Naive thymus-derived CD8-positive, alpha-beta T cell (primary cell): Measurements from ENCODE around the gene SUSD3. TPM values are rescaled to one million over a fixed set of nuclear protein-coding genes. Genes with fewer than 3 reads are reported as not detected.
A peak's percentile ranks its signal among the peaks of the same experiment; 100 is the strongest.

Experiments
- ATAC-seq, 2 donors: fragments of 150-1000 bp; cut with Tn5 transposase in 1 of 2; sonication (Bioruptor Pico), chemical (Tn5 transposase) in 1 of 2; 1 replicate in 1 of 2; 2 replicates in 1 of 2; pipeline ENCODE4 v1.10.0; 2021; ENCODE audit warnings: mild to moderate bottlenecking in 2 of 2, moderate library complexity in 2 of 2
- POLR2A ChIA-PET: fragments of 350-600 bp; sonication (Branson Sonifier 250); formaldehyde crosslinking; loops from one replicate; lab custom pipeline; 2021; ENCODE audit warnings: antibody characterized with exemption; lab: Charles Lee
- DNase-seq, 10 donors: peaks; one replicate each; pipeline versions ENCODE4 v3.0.0 to v3.0.0-alpha.2; 2020 to 2022
- H3K27ac Mint-ChIP-seq, 10 donors: one replicate each; pipeline ENCODE4 v1.8.0; 2020 to 2022; ENCODE audit warnings: mild to moderate bottlenecking in 10 of 10, mixed read lengths in 10 of 10, moderate library complexity in 4 of 10, inconsistent platforms in 1 of 10
- H3K27me3 Mint-ChIP-seq, 5 donors: one replicate each; pipeline ENCODE4 v1.8.0; 2021 to 2022; ENCODE audit warnings: mixed read lengths in 5 of 5
- H3K36me3 Mint-ChIP-seq, 3 donors: one replicate each; pipeline ENCODE4 v1.8.0; 2020 to 2022; ENCODE audit warnings: mixed read lengths in 3 of 3, mild to moderate bottlenecking in 2 of 3, inconsistent platforms in 1 of 3
- H3K4me1 Mint-ChIP-seq, 4 donors: one replicate each; pipeline ENCODE4 v1.8.0; 2021 to 2022; ENCODE audit warnings: mixed read lengths in 4 of 4
- H3K4me3 Mint-ChIP-seq, 10 donors: one replicate each; pipeline ENCODE4 v1.8.0; 2020 to 2022; ENCODE audit warnings: mild to moderate bottlenecking in 10 of 10, mixed read lengths in 10 of 10, moderate library complexity in 6 of 10, inconsistent platforms in 1 of 10
- H3K9me3 Mint-ChIP-seq, 9 donors: one replicate each; pipeline ENCODE4 v1.8.0; 2020 to 2022; ENCODE audit warnings: mixed read lengths in 9 of 9, mild to moderate bottlenecking in 3 of 9, inconsistent platforms in 1 of 9, moderate library complexity in 1 of 9
- polyA plus RNA-seq, 3 donors: library from polyadenylated mRNA; unstranded; fragments of 300-500 nt; fragmentation: Illumina TruSeq; gene quantifications; one replicate each; pipeline ENCODE4 v1.2.3, GENCODE V29; 2021
- total RNA-seq, 8 experiments: library from RNA in 2 of 8; stranded (reverse) in 2 of 8; gene quantifications; one replicate each; pipeline ENCODE4 v1.2.3 and lab custom pipeline; 2021 to 2026

The SUSD3 gene
- total and polyA plus RNA-seq, 5 experiments from 2014 or later = 62.1 to 208 (median 86.7) TPM

- no peaks in the 10 kb centered on the region for H3K9me3 Mint-ChIP-seq
- H3K36me3 Mint-ChIP-seq = peaks cover 0 to 85% (median 17%) of the 10 kb centered on the region in 3 donors
- peak overlapping the region; percentile 75 to 100 (median 98) for H3K27ac Mint-ChIP-seq
- peak overlapping the region in 7 of 10 donors; percentile 7 to 45 (median 22) for H3K4me3 Mint-ChIP-seq
- peak; percentile 72 to 89 for ATAC-seq
- peaks cover 21 to 75% (median 51%) of the 10 kb centered on the region in 4 donors for H3K4me1 Mint-ChIP-seq
- POLR2A ChIA-PET = interaction anchor here (0.8 to 15.4 kb wide), 10 partner anchors 8 to 98 kb away, joined by 3 to 608 read pairs (median 7); partner anchors contain the start of gene SUSD3
- H3K27me3 Mint-ChIP-seq = no peaks in the 10 kb centered on the region
- peak in 9 of 10 donors; percentile 37 to 79 (median 67) for DNase-seq
Observed at GRCh38 chr9:93020771-93021670, 37.5 kb upstream of the SUSD3 start.

GRCh38 chr9:93022066-93022465, 36.4 kb upstream of the SUSD3 start:
- Mint-ChIP-seq H3K27me3 (no peaks in the 10 kb centered on the region), H3K9me3 (no peaks in the 10 kb centered on the region), H3K27ac (peak overlapping the region; percentile 96 to 100 (median 98)), H3K36me3 (peaks cover 0 to 82% (median 17%) of the 10 kb centered on the region in 3 donors), H3K4me3 (peak overlapping the region in 1 of 10 donors; percentile 26), H3K4me1 (peaks cover 24 to 85% (median 61%) of the 10 kb centered on the region in 4 donors)
- DNase-seq (no peak), ATAC-seq (no peak)
- POLR2A ChIA-PET = interaction anchor here (0.6 to 15.4 kb wide), 6 partner anchors 8 to 56 kb away, joined by 3 to 608 read pairs (median 36); partner anchors contain the start of gene SUSD3

GRCh38 chr9:93022721-93023520, 35.6 kb upstream of the SUSD3 start:
- no peak for DNase-seq
- POLR2A ChIA-PET = interaction anchor here (0.5 to 15.4 kb wide), 10 partner anchors 7 to 82 kb away, joined by 3 to 608 read pairs (median 6); partner anchors contain the start of gene SUSD3
- peak overlapping the region in 4 of 10 donors; percentile 2 to 54 (median 34) for H3K4me3 Mint-ChIP-seq
- H3K4me1 Mint-ChIP-seq = peaks cover 28 to 88% (median 69%) of the 10 kb centered on the region in 4 donors
- ATAC-seq = no peak
- peak overlapping the region; percentile 94 to 100 (median 98) for H3K27ac Mint-ChIP-seq
- peaks cover 0 to 74% (median 17%) of the 10 kb centered on the region in 3 donors for H3K36me3 Mint-ChIP-seq
- no peaks in the 10 kb centered on the region for H3K27me3 Mint-ChIP-seq
- no peaks in the 10 kb centered on the region for H3K9me3 Mint-ChIP-seq

- peaks cover 0 to 73% (median 17%) of the 10 kb centered on the region in 3 donors for H3K36me3 Mint-ChIP-seq
- no peak for DNase-seq
- no peaks in the 10 kb centered on the region for H3K9me3 Mint-ChIP-seq
- peak overlapping the region in 2 of 10 donors; percentile 47 to 56 for H3K4me3 Mint-ChIP-seq
- no peaks in the 10 kb centered on the region for H3K27me3 Mint-ChIP-seq
- no peak for ATAC-seq
- POLR2A ChIA-PET = interaction anchor here (0.5 to 15.4 kb wide), 12 partner anchors 8 to 82 kb away, joined by 3 to 608 read pairs (median 6); partner anchors contain the start of genes CARD19 and SUSD3
- H3K27ac Mint-ChIP-seq = peak overlapping the region; percentile 94 to 100 (median 98)
- peaks cover 32 to 88% (median 74%) of the 10 kb centered on the region in 4 donors for H3K4me1 Mint-ChIP-seq
Observed at GRCh38 chr9:93023521-93023815, 35.0 kb upstream of the SUSD3 start.

GRCh38 chr9:93024646-93024910, 33.9 kb upstream of the SUSD3 start:
- DNase-seq (no peak), ATAC-seq (no peak)
- Mint-ChIP-seq H3K4me1 (peaks cover 31 to 89% (median 76%) of the 10 kb centered on the region in 4 donors), H3K27me3 (no peaks in the 10 kb centered on the region), H3K36me3 (peaks cover 0 to 68% (median 14%) of the 10 kb centered on the region in 3 donors), H3K4me3 (peak overlapping the region; percentile 15 to 78 (median 66)), H3K9me3 (no peaks in the 10 kb centered on the region), H3K27ac (peak overlapping the region; percentile 96 to 100 (median 98))
- POLR2A ChIA-PET = interaction anchor here (0.7 to 15.4 kb wide), 17 partner anchors 9 to 72 kb away, joined by 3 to 608 read pairs (median 9); partner anchors contain the start of gene SUSD3

GRCh38 chr9:93024986-93025630, 33.4 kb upstream of the SUSD3 start:
- ATAC-seq (peak; percentile 26 to 30), DNase-seq (peak in 5 of 10 donors; percentile 22 to 61 (median 45))
- H3K36me3 Mint-ChIP-seq = peaks cover 0 to 70% (median 19%) of the 10 kb centered on the region in 3 donors
- peaks cover 30 to 89% (median 79%) of the 10 kb centered on the region in 4 donors for H3K4me1 Mint-ChIP-seq
- no peaks in the 10 kb centered on the region for H3K9me3 Mint-ChIP-seq
- H3K27me3 Mint-ChIP-seq = no peaks in the 10 kb centered on the region
- POLR2A ChIA-PET = interaction anchor here (0.5 to 15.4 kb wide), 30 partner anchors 9 to 119 kb away, joined by 3 to 608 read pairs (median 5); partner anchors contain the start of genes NINJ1 and SUSD3
- peak overlapping the region; percentile 43 to 83 (median 78) for H3K4me3 Mint-ChIP-seq
- peak overlapping the region; percentile 96 to 100 (median 98) for H3K27ac Mint-ChIP-seq

GRCh38 chr9:93025736-93026135, 32.8 kb upstream of the SUSD3 start:
- Mint-ChIP-seq H3K9me3 (no peaks in the 10 kb centered on the region), H3K36me3 (peaks cover 2 to 69% (median 21%) of the 10 kb centered on the region in 3 donors), H3K4me1 (peaks cover 31 to 89% (median 82%) of the 10 kb centered on the region in 4 donors), H3K4me3 (peak overlapping the region in 9 of 10 donors; percentile 43 to 83 (median 78)), H3K27me3 (no peaks in the 10 kb centered on the region), H3K27ac (peak overlapping the region; percentile 96 to 100 (median 98))
- ATAC-seq (no peak), DNase-seq (no peak)
- POLR2A ChIA-PET = interaction anchor here (0.8 to 15.4 kb wide), 29 partner anchors 8 to 118 kb away, joined by 3 to 608 read pairs (median 5); partner anchors contain the start of genes CARD19, NINJ1 and SUSD3

GRCh38 chr9:93026640-93027039, 31.9 kb upstream of the SUSD3 start:
- H3K9me3 Mint-ChIP-seq = no peaks in the 10 kb centered on the region
- H3K36me3 Mint-ChIP-seq = peaks cover 5 to 69% (median 23%) of the 10 kb centered on the region in 3 donors
- H3K27ac Mint-ChIP-seq = peak overlapping the region; percentile 96 to 100 (median 99)
- H3K4me1 Mint-ChIP-seq = peaks cover 34 to 92% (median 88%) of the 10 kb centered on the region in 4 donors
- no peaks in the 10 kb centered on the region for H3K27me3 Mint-ChIP-seq
- ATAC-seq (no peak), DNase-seq (no peak)
- POLR2A ChIA-PET = interaction anchor here (0.9 to 15.4 kb wide), 16 partner anchors 9 to 81 kb away, joined by 3 to 608 read pairs (median 12); partner anchors contain the start of genes CARD19 and SUSD3
- H3K4me3 Mint-ChIP-seq = peak overlapping the region in 7 of 10 donors; percentile 75 to 95 (median 81)

GRCh38 chr9:93027750-93028149, 30.8 kb upstream of the SUSD3 start:
- ATAC-seq = no peak
- Mint-ChIP-seq H3K4me3 (peak overlapping the region; percentile 66 to 95 (median 83)), H3K36me3 (peaks cover 5 to 71% (median 24%) of the 10 kb centered on the region in 3 donors), H3K27me3 (no peaks in the 10 kb centered on the region), H3K9me3 (no peaks in the 10 kb centered on the region), H3K4me1 (peaks cover 38 to 95% (median 92%) of the 10 kb centered on the region in 4 donors), H3K27ac (peak overlapping the region; percentile 96 to 100 (median 99))
- no peak for DNase-seq
- POLR2A ChIA-PET = interaction anchor here (0.7 to 15.4 kb wide), 27 partner anchors 8 to 539 kb away, joined by 3 to 608 read pairs (median 6); partner anchors contain the start of genes CARD19 and SUSD3

- Mint-ChIP-seq H3K9me3 (no peaks in the 10 kb centered on the region), H3K27ac (peak overlapping the region; percentile 96 to 100 (median 99)), H3K27me3 (no peaks in the 10 kb centered on the region), H3K4me1 (peaks cover 38 to 91% (median 87%) of the 10 kb centered on the region in 4 donors), H3K36me3 (peaks cover 5 to 73% (median 23%) of the 10 kb centered on the region in 3 donors), H3K4me3 (peak overlapping the region; percentile 66 to 95 (median 83))
- ATAC-seq = peak; percentile 85 to 92
- DNase-seq = peak; percentile 32 to 91 (median 80)
- POLR2A ChIA-PET = interaction anchor here (0.7 to 15.4 kb wide), 30 partner anchors 8 to 538 kb away, joined by 3 to 608 read pairs (median 6); partner anchors contain the start of genes CARD19, NINJ1 and SUSD3
Observed at GRCh38 chr9:93028448-93029006, 30.0 kb upstream of the SUSD3 start.
